Upper lobe of right lung (tissue), 1 donor: Measurements from ENCODE around the gene KLK15. TPM values are rescaled to one million over a fixed set of nuclear protein-coding genes. Genes with fewer than 3 reads are reported as not detected.

Experiments
- ATAC-seq: fragments of 200-7000 bp; cut with Tn5 transposase; one replicate; pipeline ENCODE4 v1.9.1; 2020; ENCODE audit warnings: mild to moderate bottlenecking, moderate library complexity
- DNase-seq: peaks from one replicate; pipeline ENCODE4 v3.0.0-alpha.2; 2020
- H3K27ac ChIP-seq: fragments of 200-600 bp; one replicate; pipeline ENCODE4 v1.8.0; 2022
- H3K27me3 ChIP-seq: fragments of 200-600 bp; one replicate; pipeline ENCODE4 v1.8.0; 2022; ENCODE audit warnings: mild to moderate bottlenecking
- H3K36me3 ChIP-seq: fragments of 200-600 bp; one replicate; pipeline ENCODE4 v1.8.0; 2022
- H3K4me1 ChIP-seq: fragments of 200-600 bp; one replicate; pipeline ENCODE4 v1.8.0; 2022
- H3K4me3 ChIP-seq: fragments of 200-600 bp; one replicate; pipeline ENCODE4 v1.8.0; 2022; ENCODE audit warnings: mild to moderate bottlenecking
- H3K9me3 ChIP-seq: fragments of 200-600 bp; one replicate; pipeline ENCODE4 v1.8.0; 2022
- intact Hi-C: fragments of 100-400 bp; cut with DNase I; formaldehyde crosslinking; loops from one replicate; pipeline ENCODE4 v1.11.0; 2022
- total RNA-seq: library from RNA; stranded (reverse); fragmentation: NEBNext Ultra II Directional; extraction: Animal tissue kit (Norgen Biotek cat#: 25700); gene quantifications from one replicate; pipeline ENCODE4 v1.2.1, GENCODE V29; 2021
- TF ChIP-seq, protein P1 (sequence below): fragments of 200-600 bp; IDR thresholded peaks from one replicate; pipeline ENCODE4 v1.8.0; 2022; ENCODE audit warnings: antibody characterized with exemption
- donor health status: DM: no; HTN: yes; CAD: no; lungs with severe emphysema.

The KLK15 gene
- total RNA-seq, 1 donor from 2014 or later, result not detected

DNA sequence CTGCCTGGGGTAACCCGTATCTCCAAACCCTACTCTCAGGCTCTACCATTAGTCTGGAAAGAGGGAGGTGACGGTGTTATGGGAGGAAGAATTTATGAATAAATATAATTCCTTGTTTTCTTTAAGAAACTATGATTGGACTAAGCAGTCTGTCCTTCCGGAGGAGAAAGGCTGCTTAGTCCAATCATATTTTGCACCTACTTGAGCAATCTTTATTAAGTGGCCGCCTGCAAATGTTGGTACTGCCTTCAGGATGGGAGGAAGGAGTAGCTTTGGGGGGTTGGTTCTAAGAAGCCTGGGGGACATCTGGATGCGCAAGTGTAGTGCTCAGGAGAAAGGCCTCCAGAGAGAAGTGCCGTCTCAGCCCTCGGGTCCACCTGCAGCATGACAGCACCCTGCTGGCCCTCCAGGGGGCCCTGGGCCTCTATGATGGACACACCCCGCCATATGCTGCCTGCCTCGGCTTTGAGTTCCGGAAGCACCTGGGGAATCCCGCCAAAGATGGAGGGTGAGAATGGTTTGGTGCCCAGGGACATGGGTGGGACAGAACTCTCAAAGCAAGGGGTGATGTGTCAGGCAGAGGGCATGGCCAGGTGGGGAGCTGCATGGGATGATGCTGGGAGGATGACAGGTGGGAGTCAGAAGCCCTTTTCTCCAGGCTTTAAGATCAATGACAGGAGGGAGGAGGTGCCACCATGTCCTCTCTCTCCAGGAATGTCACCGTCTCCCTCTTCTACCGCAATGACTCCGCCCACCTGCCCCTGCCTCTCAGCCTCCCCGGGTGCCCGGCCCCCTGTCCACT, 39.1 kb downstream of the KLK15 start:
- Histone ChIP-seq H3K36me3 (peaks cover 18% of the 10 kb centered on the region), H3K27ac (no peak overlapping the region), H3K4me3 (no peak overlapping the region), H3K27me3 (no peaks in the 10 kb centered on the region), H3K4me1 (no peaks in the 10 kb centered on the region), H3K9me3 (no peaks in the 10 kb centered on the region)
- ATAC-seq (no peak), DNase-seq (no peak)
- intact Hi-C loops, result no loop called here
- TF ChIP-seq, protein P1, sequence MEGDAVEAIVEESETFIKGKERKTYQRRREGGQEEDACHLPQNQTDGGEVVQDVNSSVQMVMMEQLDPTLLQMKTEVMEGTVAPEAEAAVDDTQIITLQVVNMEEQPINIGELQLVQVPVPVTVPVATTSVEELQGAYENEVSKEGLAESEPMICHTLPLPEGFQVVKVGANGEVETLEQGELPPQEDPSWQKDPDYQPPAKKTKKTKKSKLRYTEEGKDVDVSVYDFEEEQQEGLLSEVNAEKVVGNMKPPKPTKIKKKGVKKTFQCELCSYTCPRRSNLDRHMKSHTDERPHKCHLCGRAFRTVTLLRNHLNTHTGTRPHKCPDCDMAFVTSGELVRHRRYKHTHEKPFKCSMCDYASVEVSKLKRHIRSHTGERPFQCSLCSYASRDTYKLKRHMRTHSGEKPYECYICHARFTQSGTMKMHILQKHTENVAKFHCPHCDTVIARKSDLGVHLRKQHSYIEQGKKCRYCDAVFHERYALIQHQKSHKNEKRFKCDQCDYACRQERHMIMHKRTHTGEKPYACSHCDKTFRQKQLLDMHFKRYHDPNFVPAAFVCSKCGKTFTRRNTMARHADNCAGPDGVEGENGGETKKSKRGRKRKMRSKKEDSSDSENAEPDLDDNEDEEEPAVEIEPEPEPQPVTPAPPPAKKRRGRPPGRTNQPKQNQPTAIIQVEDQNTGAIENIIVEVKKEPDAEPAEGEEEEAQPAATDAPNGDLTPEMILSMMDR, result no peak

DNA sequence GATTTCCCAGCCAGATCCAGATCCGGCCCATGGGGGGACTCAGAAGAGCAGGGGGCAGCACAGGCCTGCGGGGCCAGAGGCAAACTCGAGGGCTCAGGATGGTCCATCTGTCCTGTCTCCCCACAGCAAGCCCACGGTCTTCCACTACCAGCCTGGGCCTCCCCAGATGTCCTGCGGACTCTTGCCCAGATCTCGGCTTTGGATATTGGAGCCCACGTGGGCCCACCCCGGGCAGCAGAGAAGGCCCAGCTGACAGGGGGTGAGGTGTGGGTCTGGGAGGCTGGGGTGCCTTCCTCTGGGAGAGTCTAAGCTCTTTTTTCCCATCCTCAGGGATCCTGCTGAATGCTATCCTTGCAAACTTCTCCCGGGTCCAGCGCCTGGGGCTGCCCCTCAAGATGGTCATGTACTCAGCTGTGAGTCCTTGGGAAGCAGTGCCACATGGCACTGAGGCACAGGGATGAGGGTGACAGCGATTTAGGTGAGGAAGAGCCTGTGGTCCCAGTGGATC, 39.8 kb downstream of the KLK15 start:
- no peak for ATAC-seq
- DNase-seq, result no peak
- Histone ChIP-seq H3K4me1 (no peaks in the 10 kb centered on the region), H3K9me3 (no peaks in the 10 kb centered on the region), H3K4me3 (no peak overlapping the region), H3K27ac (no peak overlapping the region), H3K36me3 (peaks cover 14% of the 10 kb centered on the region), H3K27me3 (no peaks in the 10 kb centered on the region)
- TF ChIP-seq, protein P1, result no peak
- intact Hi-C loops, result no loop called here

DNA sequence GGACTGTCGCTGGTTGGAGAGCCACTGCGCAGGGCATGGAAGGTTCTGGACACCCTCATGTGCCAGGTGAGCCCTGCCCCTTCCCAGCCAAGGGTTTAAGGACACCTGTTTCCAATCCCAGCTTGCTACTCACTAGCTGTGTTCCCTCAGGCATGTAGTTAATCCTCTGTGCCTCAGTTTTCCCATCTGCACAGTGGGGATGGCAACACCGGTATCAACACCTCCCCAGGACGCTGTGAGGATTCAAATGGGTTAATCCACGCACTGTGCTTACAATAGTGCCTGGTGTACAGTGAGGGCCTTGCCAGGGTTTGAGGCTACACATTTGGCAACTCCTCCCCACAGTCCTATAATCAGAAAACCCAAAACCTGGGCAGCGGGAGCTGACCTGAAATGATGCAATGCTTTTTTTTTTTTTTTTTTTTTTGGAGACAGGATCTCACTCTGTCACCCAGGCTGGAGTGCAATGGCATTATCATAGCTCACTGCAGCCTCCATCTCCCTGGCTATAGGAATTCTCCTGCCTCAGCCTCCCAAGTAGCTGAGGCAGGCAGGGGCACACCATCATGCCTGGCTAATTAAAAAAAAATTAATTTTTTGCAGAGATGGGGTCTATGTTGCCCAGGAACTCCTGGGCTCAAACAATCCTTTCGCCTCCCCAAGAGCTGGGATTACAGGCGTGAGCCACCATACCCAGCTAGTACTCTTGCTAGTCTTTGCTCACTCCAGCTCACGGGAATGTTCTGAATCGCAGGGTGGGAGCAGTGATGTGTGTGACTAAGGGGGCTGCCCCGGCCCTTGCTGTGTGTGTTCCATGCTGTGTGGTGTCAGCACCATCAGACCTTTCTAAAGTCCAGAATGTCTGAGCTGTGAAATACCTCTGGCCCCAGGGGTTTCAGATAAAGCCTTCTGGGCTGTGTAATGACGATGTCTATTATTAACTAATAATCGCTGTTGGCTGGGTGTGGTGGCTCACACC, 40.8 kb downstream of the KLK15 start:
- TF ChIP-seq, protein P1, result no peak
- no peak overlapping the region for H3K27ac ChIP-seq
- no peak for ATAC-seq
- intact Hi-C loops, result no loop called here
- H3K9me3 ChIP-seq, result no peaks in the 10 kb centered on the region
- no peaks in the 10 kb centered on the region for H3K4me1 ChIP-seq
- H3K4me3 ChIP-seq, result no peak overlapping the region
- no peak for DNase-seq
- no peaks in the 10 kb centered on the region for H3K27me3 ChIP-seq
- H3K36me3 ChIP-seq, result peaks cover 4% of the 10 kb centered on the region

DNA sequence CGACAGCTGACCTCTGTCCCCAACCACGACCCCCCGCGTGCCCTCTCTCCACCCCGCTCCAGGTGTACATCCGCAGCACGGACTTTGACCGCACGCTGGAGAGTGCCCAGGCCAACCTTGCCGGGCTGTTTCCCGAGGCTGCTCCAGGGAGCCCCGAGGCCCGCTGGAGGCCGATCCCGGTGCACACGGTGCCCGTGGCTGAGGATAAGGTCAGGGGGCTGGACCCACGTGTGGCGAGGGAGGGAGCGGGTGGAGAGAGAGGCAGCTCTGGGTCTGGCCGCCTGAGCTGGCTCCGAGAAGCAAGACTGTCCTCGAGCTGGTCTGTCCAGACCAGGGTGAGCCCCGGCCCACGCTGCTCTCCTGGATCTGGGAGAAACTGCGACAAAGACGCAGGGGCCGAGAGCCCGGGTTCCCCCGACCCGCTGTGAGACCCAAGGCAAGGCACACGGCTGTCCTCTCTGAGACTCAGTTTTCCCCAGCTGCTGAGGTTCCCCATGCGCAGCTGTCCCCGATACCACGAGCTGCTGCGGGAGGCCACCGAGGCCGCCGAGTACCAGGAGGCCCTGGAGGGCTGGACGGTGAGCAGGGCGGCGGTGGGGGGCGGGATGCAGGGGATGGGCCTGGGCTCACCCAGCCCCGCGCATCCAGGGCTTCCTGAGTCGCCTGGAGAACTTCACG, 41.6 kb downstream of the KLK15 start:
- intact Hi-C loops, result no loop called here
- DNase-seq, result no peak
- no peak for ATAC-seq
- Histone ChIP-seq H3K27ac (no peak overlapping the region), H3K4me1 (no peaks in the 10 kb centered on the region), H3K9me3 (no peaks in the 10 kb centered on the region), H3K36me3 (no peaks in the 10 kb centered on the region), H3K4me3 (no peak overlapping the region), H3K27me3 (no peaks in the 10 kb centered on the region)
- TF ChIP-seq, protein P1, result no peak

DNA sequence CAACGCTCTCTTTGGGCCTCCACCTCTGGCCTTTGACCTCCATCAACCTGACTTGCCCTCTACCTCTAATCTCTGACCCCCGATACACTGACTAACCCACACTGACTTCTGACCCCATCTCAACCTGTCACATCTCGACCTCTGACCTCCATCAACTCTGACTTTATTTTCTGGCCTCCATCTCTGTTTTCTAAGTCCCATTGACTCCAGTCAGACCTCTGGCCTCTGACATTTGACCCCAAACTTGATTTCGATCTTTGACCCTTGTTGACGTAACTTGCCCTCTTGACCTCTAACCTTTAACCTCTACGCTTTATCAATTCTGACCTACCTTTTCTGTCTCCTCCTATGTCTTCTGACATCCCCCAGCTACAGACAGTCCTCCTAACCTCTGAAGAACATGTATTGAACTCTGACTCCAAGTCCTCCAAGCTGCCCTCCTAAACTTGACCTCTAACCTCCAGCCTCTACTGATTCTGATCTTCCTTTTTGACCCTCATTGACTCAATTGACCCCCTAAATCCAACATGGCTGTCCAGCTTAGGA, 42.4 kb downstream of the KLK15 start:
- no peak for ATAC-seq
- Histone ChIP-seq H3K4me3 (no peak overlapping the region), H3K9me3 (no peaks in the 10 kb centered on the region), H3K36me3 (no peaks in the 10 kb centered on the region), H3K27me3 (no peaks in the 10 kb centered on the region), H3K27ac (no peak overlapping the region), H3K4me1 (no peaks in the 10 kb centered on the region)
- intact Hi-C loops, result no loop called here
- TF ChIP-seq, protein P1, result no peak
- DNase-seq, result no peak
